ENCODE results near the gene CCDC177. TPM values are rescaled to one million over a fixed set of nuclear protein-coding genes. Genes with fewer than 3 reads are reported as not detected.

The CCDC177 gene
- total RNA-seq, 2 experiments from 2014 or later, result not detected

- intact Hi-C loops (cut with micrococcal nuclease), result loop anchor here (2.0 to 10.0 kb wide), 5 partner anchors 71 to 1271 kb away; partner anchors contain the start of genes DCAF5, TTC9 and ZFP36L1
- no peaks in the 10 kb centered on the region for H3K9me3 Mint-ChIP-seq
- H3K27me3 Mint-ChIP-seq, result no peaks in the 10 kb centered on the region
- H3K27ac Mint-ChIP-seq, result peak overlapping the region; percentile 98
- POLR2A ChIA-PET, result interaction anchor here (2.5 to 4.1 kb wide), 5 partner anchors 12 to 154 kb away, joined by 15 to 33 read pairs (median 22); partner anchors contain the start of gene SRSF5
- no peak for DNase-seq
- H3K36me3 Mint-ChIP-seq, result peaks cover 45% of the 10 kb centered on the region
- CTCF ChIA-PET, result interaction anchor here (0.6 to 3.3 kb wide), 9 partner anchors 10 to 153 kb away, joined by 3 to 26 read pairs (median 8); partner anchors contain the start of gene SRSF5
- peaks cover 64% of the 10 kb centered on the region for H3K4me1 Mint-ChIP-seq (ENCODE audit: low read depth)
- peak overlapping the region; percentile 97 for H3K4me3 Mint-ChIP-seq
These were observed 38.8 kb upstream of the CCDC177 start for GRCh38 chr14:69613312-69614073.

- intact Hi-C loops (cut with micrococcal nuclease), result loop anchor here (2.0 to 10.0 kb wide), 5 partner anchors 72 to 1272 kb away; partner anchors contain the start of genes DCAF5, TTC9 and ZFP36L1
- ChIA-PET POLR2A (interaction anchor here (0.7 to 4.1 kb wide), 11 partner anchors 9 to 155 kb away, joined by 3 to 33 read pairs (median 15); partner anchors contain the start of gene SRSF5), CTCF (interaction anchor here (0.6 to 3.3 kb wide), 14 partner anchors 9 to 154 kb away, joined by 3 to 26 read pairs (median 5); partner anchors contain the start of gene SRSF5)
- Mint-ChIP-seq H3K36me3 (peaks cover 45% of the 10 kb centered on the region), H3K4me3 (peak overlapping the region; percentile 97), H3K27ac (peak overlapping the region; percentile 98), H3K9me3 (no peaks in the 10 kb centered on the region), H3K27me3 (no peaks in the 10 kb centered on the region), H3K4me1 (ENCODE audit: low read depth) (peaks cover 57% of the 10 kb centered on the region)
- no peak for DNase-seq
These were observed 38.1 kb upstream of the CCDC177 start for GRCh38 chr14:69612783-69613130.

GRCh38 chr14:69612014-69612782 lies 37.5 kb upstream of the CCDC177 start:
- H3K4me3 Mint-ChIP-seq, result peak overlapping the region; percentile 97
- ChIA-PET POLR2A (interaction anchor here (0.7 to 4.1 kb wide), 16 partner anchors 10 to 155 kb away, joined by 3 to 33 read pairs (median 6); partner anchors contain the start of gene SRSF5), CTCF (interaction anchor here (0.9 to 3.3 kb wide), 13 partner anchors 8 to 154 kb away, joined by 3 to 26 read pairs (median 5); partner anchors contain the start of gene SRSF5)
- peaks cover 45% of the 10 kb centered on the region for H3K36me3 Mint-ChIP-seq
- H3K9me3 Mint-ChIP-seq, result no peaks in the 10 kb centered on the region
- DNase-seq, result peak; percentile 61
- peak overlapping the region; percentile 98 for H3K27ac Mint-ChIP-seq
- peaks cover 51% of the 10 kb centered on the region for H3K4me1 Mint-ChIP-seq (ENCODE audit: low read depth)
- H3K27me3 Mint-ChIP-seq, result no peaks in the 10 kb centered on the region
- intact Hi-C loops (cut with micrococcal nuclease), result loop anchor here (2.0 to 10.0 kb wide), 5 partner anchors 73 to 1273 kb away; partner anchors contain the start of genes DCAF5, TTC9 and ZFP36L1

GRCh38 chr14:69611172-69612013 lies 36.7 kb upstream of the CCDC177 start, which contains the start of gene SUSD6:
Gene SUSD6, plus strand, starts transcription at chr14:69611596. Its CDS starts 46,997 bp downstream, at chr14:69658593.
- Mint-ChIP-seq H3K27ac (peak within 1 kb of the TSS; percentile 98), H3K36me3 (peaks cover 36% of the 10 kb centered on the region), H3K9me3 (no peaks in the 10 kb centered on the region), H3K4me3 (peak within 1 kb of the TSS; percentile 97), H3K4me1 (ENCODE audit: low read depth) (peaks cover 51% of the 10 kb centered on the region), H3K27me3 (no peaks in the 10 kb centered on the region)
- intact Hi-C loops (cut with micrococcal nuclease), result loop anchor here (1.0 to 10.0 kb wide), 6 partner anchors 73 to 1273 kb away; partner anchors contain the start of genes DCAF5, SRSF5, TTC9 and ZFP36L1
- ChIA-PET CTCF (interaction anchor here (0.7 to 3.3 kb wide), 12 partner anchors 7 to 139 kb away, joined by 3 to 26 read pairs (median 5); no protein-coding TSS in a partner anchor), POLR2A (interaction anchor here (0.6 to 4.1 kb wide), 18 partner anchors 10 to 156 kb away, joined by 3 to 33 read pairs (median 5); partner anchors contain the start of gene SRSF5)
- DNase-seq, result peak; percentile 93

- no peaks in the 10 kb centered on the region for H3K9me3 Mint-ChIP-seq
- H3K36me3 Mint-ChIP-seq, result peaks cover 31% of the 10 kb centered on the region
- CTCF ChIA-PET, result interaction anchor here (0.7 to 3.3 kb wide), 7 partner anchors 10 to 140 kb away, joined by 3 to 26 read pairs (median 5); no protein-coding TSS in a partner anchor
- H3K4me1 Mint-ChIP-seq (ENCODE audit: low read depth), result peaks cover 48% of the 10 kb centered on the region
- H3K27ac Mint-ChIP-seq, result peak overlapping the region; percentile 81
- peak overlapping the region; percentile 84 for H3K4me3 Mint-ChIP-seq
- no peak for DNase-seq
- POLR2A ChIA-PET, result interaction anchor here (0.6 to 4.1 kb wide), 11 partner anchors 11 to 157 kb away, joined by 3 to 33 read pairs (median 5); partner anchors contain the start of gene SRSF5
- intact Hi-C loops (cut with micrococcal nuclease), result loop anchor here (1.0 to 10.0 kb wide), 5 partner anchors 156 to 1274 kb away; partner anchors contain the start of genes DCAF5, SRSF5, TTC9 and ZFP36L1
- no peaks in the 10 kb centered on the region for H3K27me3 Mint-ChIP-seq
These were observed 36.2 kb upstream of the CCDC177 start for GRCh38 chr14:69610874-69611171.

- ChIA-PET CTCF (interaction anchor here (1.1 to 3.3 kb wide), 4 partner anchors 63 to 140 kb away, joined by 3 to 26 read pairs (median 13); no protein-coding TSS in a partner anchor), POLR2A (interaction anchor here (0.8 to 4.1 kb wide), 8 partner anchors 12 to 157 kb away, joined by 3 to 33 read pairs (median 18); partner anchors contain the start of gene SRSF5)
- no peak for DNase-seq
- H3K27ac Mint-ChIP-seq, result peak overlapping the region; percentile 81
- intact Hi-C loops (cut with micrococcal nuclease), result loop anchor here (5.0 to 10.0 kb wide), 4 partner anchors 458 to 1275 kb away; partner anchors contain the start of genes DCAF5, TTC9 and ZFP36L1
- H3K4me1 Mint-ChIP-seq (ENCODE audit: low read depth), result peaks cover 45% of the 10 kb centered on the region
- peaks cover 25% of the 10 kb centered on the region for H3K36me3 Mint-ChIP-seq
- H3K27me3 Mint-ChIP-seq, result no peaks in the 10 kb centered on the region
- H3K9me3 Mint-ChIP-seq, result no peaks in the 10 kb centered on the region
- peak overlapping the region; percentile 84 for H3K4me3 Mint-ChIP-seq
These were observed 35.6 kb upstream of the CCDC177 start for GRCh38 chr14:69610020-69610873.

- Mint-ChIP-seq H3K4me1 (ENCODE audit: low read depth) (peaks cover 33% of the 10 kb centered on the region), H3K36me3 (no peaks in the 10 kb centered on the region), H3K27me3 (no peaks in the 10 kb centered on the region), H3K4me3 (no peak overlapping the region), H3K27ac (no peak overlapping the region), H3K9me3 (no peaks in the 10 kb centered on the region)
- DNase-seq, result no peak
- intact Hi-C loops (cut with micrococcal nuclease), result no loop called here
- ChIA-PET POLR2A (interaction anchor here (0.6 kb wide), 1 partner anchor 12 kb away, joined by 3 read pairs; no protein-coding TSS in a partner anchor), CTCF (interaction anchor here (0.6 to 5.5 kb wide), 5 partner anchors 95 to 1282 kb away, joined by 3 to 69 read pairs (median 3); no protein-coding TSS in a partner anchor)
These were observed 31.9 kb upstream of the CCDC177 start for GRCh38 chr14:69606258-69607184.

- CTCF ChIA-PET, result interaction anchor here (0.6 to 5.5 kb wide), 15 partner anchors 9 to 1283 kb away, joined by 3 to 69 read pairs (median 5); partner anchors contain the start of gene CCDC177
- H3K9me3 Mint-ChIP-seq, result no peaks in the 10 kb centered on the region
- POLR2A ChIA-PET, result interaction anchor here (0.6 kb wide), 1 partner anchor 11 kb away, joined by 3 read pairs; no protein-coding TSS in a partner anchor
These were observed 31.1 kb upstream of the CCDC177 start for GRCh38 chr14:69605738-69606137.

GRCh38 chr14:69600304-69600891 lies 25.7 kb upstream of the CCDC177 start:
- DNase-seq, result no peak
- POLR2A ChIA-PET, result no interaction called here
- intact Hi-C loops (cut with micrococcal nuclease), result no loop called here
- H3K9me3 Mint-ChIP-seq, result no peaks in the 10 kb centered on the region
- no peak overlapping the region for H3K4me3 Mint-ChIP-seq
- no peak overlapping the region for H3K27ac Mint-ChIP-seq
- H3K36me3 Mint-ChIP-seq, result no peaks in the 10 kb centered on the region
- peaks cover 3% of the 10 kb centered on the region for H3K4me1 Mint-ChIP-seq (ENCODE audit: low read depth)
- H3K27me3 Mint-ChIP-seq, result no peaks in the 10 kb centered on the region
- CTCF ChIA-PET, result interaction anchor here (0.9 to 2.0 kb wide), 6 partner anchors 16 to 128 kb away, joined by 3 to 7 read pairs (median 4); partner anchors contain the start of gene CCDC177

More at GRCh38 chr14:69605738-69606137, 31.1 kb upstream of the CCDC177 start:
- intact Hi-C loops (cut with micrococcal nuclease), result no loop called here
- Mint-ChIP-seq H3K4me1 (ENCODE audit: low read depth) (peaks cover 33% of the 10 kb centered on the region), H3K36me3 (no peaks in the 10 kb centered on the region), H3K27me3 (no peaks in the 10 kb centered on the region), H3K27ac (no peak overlapping the region), H3K4me3 (no peak overlapping the region)
- no peak for DNase-seq
